ENCODE results near the gene SLC39A2. TPM values are rescaled to one million over a fixed set of nuclear protein-coding genes. Genes with fewer than 3 reads are reported as not detected.
"Not testable (repeated sequence)": the region's sequence is repeated elsewhere in the genome, so short reads cannot be mapped to it uniquely, and the experiment has no call there.

SLC39A2 gene
- total RNA-seq, 1 donor from 2014 or later = not detected

GRCh38 chr14:20996521-20996920 is 2.6 kb upstream of the SLC39A2 start:
- no peak for DNase-seq (ENCODE audit: extremely low read depth, low read depth, low spot score)

GRCh38 chr14:20997115-20997514 is 2.0 kb upstream of the SLC39A2 start:
- DNase-seq (ENCODE audit: extremely low read depth, low read depth, low spot score) = no peak

- DNase-seq (ENCODE audit: extremely low read depth, low read depth, low spot score) = no peak
These were observed 1.5 kb upstream of the SLC39A2 start for GRCh38 chr14:20997564-20997963.

GRCh38 chr14:20998139-20998538 is 954 bp upstream of the SLC39A2 start:
- DNase-seq (ENCODE audit: extremely low read depth, low read depth, low spot score) = no peak

GRCh38 chr14:20999591-20999990 is 498 bp downstream of the SLC39A2 start:
- DNase-seq (ENCODE audit: extremely low read depth, low read depth, low spot score) = no peak

GRCh38 chr14:21001218-21001617 is 2.1 kb downstream of the SLC39A2 start:
- DNase-seq (ENCODE audit: extremely low read depth, low read depth, low spot score) = no peak

GRCh38 chr14:21003788-21004346 is 4.8 kb downstream of the SLC39A2 start:
- DNase-seq (ENCODE audit: extremely low read depth, low read depth, low spot score) = no peak

- not testable (repeated sequence) for DNase-seq (ENCODE audit: extremely low read depth, low read depth, low spot score)
These were observed 10.6 kb downstream of the SLC39A2 start for GRCh38 chr14:21009721-21010120.

GRCh38 chr14:21011136-21011535 is 12.0 kb downstream of the SLC39A2 start:
- DNase-seq (ENCODE audit: extremely low read depth, low read depth, low spot score) = no peak

- DNase-seq (ENCODE audit: extremely low read depth, low read depth, low spot score) = peak; percentile 72
These were observed 15.7 kb downstream of the SLC39A2 start for GRCh38 chr14:21014761-21015190.

- no peak for DNase-seq (ENCODE audit: extremely low read depth, low read depth, low spot score)
These were observed 16.2 kb downstream of the SLC39A2 start for GRCh38 chr14:21015312-21015711.

- no peak for DNase-seq (ENCODE audit: extremely low read depth, low read depth, low spot score)
These were observed 17.5 kb downstream of the SLC39A2 start for GRCh38 chr14:21016413-21017190.

- DNase-seq (ENCODE audit: extremely low read depth, low read depth, low spot score) = no peak
These were observed 18.6 kb downstream of the SLC39A2 start for GRCh38 chr14:21017528-21018245.

- no peak for DNase-seq (ENCODE audit: extremely low read depth, low read depth, low spot score)
These were observed 19.2 kb downstream of the SLC39A2 start for GRCh38 chr14:21018286-21018685.

GRCh38 chr14:21018781-21019180 is 19.7 kb downstream of the SLC39A2 start:
- no peak for DNase-seq (ENCODE audit: extremely low read depth, low read depth, low spot score)

- DNase-seq (ENCODE audit: extremely low read depth, low read depth, low spot score) = no peak
These were observed 20.3 kb downstream of the SLC39A2 start for GRCh38 chr14:21019366-21019765.

GRCh38 chr14:21020977-21021545 is 22.0 kb downstream of the SLC39A2 start:
- DNase-seq (ENCODE audit: extremely low read depth, low read depth, low spot score) = no peak

- no peak for DNase-seq (ENCODE audit: extremely low read depth, low read depth, low spot score)
These were observed 23.6 kb downstream of the SLC39A2 start for GRCh38 chr14:21022686-21023085.

GRCh38 chr14:21023174-21023573 is 24.1 kb downstream of the SLC39A2 start:
- DNase-seq (ENCODE audit: extremely low read depth, low read depth, low spot score) = no peak

- DNase-seq (ENCODE audit: extremely low read depth, low read depth, low spot score) = no peak
These were observed 24.9 kb downstream of the SLC39A2 start for GRCh38 chr14:21023817-21024584.
